Epidermal melanocyte (primary cell): ENCODE data around the gene CHMP1A.
A peak's percentile ranks its signal among the peaks of the same experiment; 100 is the strongest.
"Not testable (repeated sequence)": the region's sequence is repeated elsewhere in the genome, so short reads cannot be mapped to it uniquely, and the experiment has no call there.

ENCODE experiments used
- DNase-seq: peaks from one replicate; pipeline ENCODE4 v3.0.0; 2011; ENCODE audit warnings: low spot score; ENCODE audit not compliant: insufficient read length

Gene CHMP1A

DNA sequence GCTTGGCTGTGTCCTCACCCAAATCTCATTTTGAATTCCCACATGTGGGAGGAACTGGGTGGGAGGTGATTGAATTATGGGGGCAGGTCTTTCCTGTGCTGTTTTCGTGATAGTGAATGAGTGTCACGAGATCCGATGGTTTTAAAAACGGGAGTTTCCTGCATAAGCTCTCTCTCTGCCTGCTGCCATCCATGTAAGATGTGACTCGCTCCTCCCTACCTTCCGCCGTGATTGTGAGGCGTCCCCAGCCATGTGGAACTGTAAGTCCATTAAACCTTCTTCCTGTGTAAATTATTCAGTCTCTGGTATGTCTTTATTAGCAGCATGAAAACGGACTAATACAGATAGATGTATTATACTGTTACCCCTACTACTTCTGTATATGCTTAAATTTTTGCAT is 3.7 kb upstream of the CHMP1A start:
- no peak for DNase-seq

DNA sequence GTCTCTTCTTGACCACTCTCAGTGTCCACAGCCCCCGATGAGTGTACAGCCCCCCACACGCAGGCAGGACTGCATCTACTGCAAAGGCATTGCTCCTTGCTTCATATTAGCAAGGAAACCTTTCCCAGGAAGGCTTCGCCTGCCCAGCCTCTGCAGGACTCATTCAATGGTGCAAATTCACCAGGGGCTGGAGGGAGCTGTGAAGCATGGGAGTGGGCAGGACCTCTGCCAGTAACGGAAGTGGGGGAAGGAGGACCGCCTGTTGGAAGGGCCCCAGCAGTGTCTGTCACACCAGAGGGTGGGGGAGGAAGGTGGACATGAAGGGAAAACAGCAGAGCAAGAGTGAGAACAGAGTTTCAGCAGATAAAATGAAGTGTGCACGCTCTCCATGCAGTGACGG is 2.6 kb upstream of the CHMP1A start:
- DNase-seq: no peak

DNA sequence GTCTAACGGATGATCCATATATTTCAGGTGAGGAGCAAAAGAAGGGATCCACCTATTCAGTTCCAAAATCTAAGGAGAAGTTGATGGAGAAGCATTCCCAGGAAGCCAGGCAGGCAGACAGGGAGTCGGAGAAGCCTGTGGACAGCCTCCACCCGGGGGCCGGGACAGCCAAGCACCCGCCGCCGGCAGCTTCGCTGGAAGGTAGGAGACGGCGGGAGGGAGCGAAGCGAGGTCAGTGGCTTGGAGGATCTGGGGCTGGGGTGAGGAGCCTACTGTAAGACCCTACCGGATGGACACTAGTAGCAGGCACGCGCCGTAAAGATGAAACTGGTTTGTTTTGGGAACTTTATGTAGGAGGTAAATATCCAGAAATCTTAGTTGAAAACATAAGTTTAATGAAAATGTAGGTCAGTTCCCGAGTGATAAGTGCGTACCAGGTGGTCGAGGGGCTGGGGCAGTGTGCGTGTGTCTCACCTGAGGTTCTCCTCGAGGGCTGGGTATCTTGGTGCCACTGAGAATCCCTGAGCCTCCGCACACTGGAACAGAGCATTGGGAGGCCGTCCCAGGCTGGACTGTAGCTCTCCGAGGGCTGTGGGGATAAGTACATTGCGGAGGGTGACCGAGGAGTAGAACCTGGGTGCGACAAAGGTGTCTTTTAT is 842 bp upstream of the CHMP1A start:
- DNase-seq: no peak

DNA sequence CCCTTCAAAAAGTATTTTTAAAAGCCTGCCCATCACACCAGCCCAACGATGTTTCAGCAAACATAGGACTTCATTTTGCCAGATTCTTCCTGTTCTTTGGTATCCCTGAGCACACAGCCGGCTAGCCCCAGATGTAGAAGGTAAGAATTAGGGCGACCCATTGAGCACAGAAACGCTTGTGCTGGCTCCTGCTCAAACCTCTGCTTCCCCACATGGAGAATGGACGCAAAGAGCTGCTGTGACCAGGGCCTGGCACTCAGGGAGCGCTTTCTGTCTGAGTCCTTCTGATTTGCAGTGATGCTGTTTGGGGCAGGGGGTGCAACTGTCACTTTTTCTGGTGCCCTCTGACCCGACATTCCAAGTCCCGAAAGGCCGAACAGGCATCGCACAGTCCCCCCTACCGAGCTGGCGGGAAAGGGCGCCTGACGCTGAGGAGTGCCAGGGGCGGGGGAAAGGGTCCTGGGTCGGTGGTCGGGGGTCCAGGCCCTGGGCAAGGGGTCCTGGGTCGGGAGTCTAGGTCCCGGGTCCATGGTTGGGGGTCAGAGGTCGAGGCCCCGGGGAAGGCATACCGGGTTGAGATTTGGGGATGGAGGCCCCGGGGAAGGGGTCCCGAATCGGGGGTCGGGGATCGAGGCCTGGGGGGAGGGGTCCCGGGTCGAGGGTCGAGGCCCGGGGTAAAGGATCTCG is 930 bp downstream of the CHMP1A start:
- DNase-seq: no peak

DNA sequence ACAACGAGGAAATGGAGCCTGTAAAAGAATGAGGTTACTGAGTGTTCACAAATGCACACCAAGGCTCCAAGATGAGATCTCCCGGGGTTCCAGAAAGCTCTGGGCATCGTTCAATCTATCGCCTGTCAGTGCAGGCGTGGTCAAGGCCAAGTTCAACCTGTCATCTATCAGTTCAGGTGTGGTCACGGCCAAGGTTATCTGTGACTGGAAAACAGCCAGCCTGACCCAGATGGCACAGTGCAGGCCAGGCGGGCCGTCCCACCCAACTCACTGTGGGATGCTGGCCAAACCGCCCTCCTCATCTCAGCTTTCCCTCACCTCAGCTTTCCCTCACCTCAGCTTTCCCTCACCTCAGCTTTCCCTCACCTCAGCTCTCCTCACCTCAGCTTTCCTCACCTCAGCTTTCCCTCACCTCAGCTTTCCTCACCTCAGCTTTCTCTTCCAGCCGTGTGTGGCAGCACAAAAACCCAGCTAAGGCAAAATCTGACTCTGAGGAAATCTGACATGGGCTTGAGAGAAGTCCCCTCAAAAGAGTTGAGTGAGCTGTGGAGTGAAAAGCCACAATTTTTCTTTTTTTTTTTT is 2.4 kb downstream of the CHMP1A start:
- DNase-seq: no peak

DNA sequence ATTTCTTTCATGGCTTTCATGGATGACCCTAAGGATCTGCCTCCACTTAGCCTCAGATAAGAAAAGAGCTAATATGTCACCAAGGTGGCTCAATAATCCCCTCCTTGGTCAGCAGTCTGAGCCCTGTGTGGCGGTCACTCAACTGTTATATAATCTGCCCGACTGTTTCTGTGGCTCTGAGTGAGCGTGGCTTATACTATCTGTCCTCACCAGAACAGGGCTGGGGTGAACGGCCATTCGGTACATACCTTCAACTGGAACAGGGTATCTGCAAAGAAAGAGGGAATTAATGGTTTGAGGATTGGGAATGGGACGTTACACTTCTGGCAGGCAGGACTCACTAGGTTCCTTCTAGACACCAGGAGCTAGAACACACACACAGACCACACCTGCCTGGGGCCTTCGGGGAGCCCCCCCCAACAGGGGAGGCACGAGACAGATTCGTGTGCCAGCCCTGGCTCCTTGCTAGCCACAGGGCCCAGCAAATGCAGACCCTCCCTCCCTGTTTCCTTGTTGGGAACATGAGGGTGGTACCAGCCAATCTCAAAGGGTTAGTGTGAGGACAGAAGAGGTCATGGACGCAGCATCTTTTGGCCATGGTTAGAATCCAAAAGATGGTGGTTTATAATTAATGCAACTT is 3.7 kb downstream of the CHMP1A start:
- no peak for DNase-seq

DNA sequence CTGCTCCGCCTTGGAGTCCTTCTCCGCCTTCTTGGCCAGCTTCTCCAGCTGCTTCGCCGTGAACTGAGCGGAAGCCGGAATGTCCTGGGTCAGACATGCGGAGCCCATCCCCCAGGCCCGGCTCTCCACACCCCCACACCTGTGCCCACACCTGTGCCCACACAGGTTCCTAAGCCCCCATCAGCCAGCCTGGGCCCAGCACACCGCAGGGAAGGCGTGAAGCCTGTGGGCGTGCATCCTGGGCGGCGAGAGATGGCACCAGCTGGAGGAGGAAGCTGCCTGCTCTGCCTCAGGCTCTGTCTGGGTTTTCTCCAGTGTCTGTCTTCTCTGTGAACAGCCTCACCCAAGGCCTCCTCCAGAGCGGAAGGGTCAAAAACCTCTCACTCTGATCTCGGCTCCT is 5.9 kb downstream of the CHMP1A start:
- DNase-seq: no peak

DNA sequence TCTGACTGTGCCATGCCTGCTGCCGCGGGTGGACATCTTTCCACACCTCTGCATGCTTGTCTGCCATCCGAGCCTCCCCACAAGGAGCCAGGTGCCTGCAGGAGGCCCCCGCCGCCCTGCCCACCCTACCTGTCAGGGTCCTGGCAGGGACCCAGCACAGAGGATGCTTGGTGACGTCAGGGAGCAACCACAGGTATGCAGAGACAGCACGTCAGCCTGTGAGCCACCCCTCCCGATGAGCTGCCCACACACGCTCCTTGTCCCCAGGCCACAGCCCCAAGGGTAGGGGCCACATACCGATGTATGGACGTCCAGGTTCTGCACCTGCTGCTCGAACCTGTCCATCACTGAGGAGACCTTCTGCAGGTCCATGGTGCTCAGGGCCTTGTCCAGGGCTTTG is 10.6 kb downstream of the CHMP1A start:
- DNase-seq: no peak

DNA sequence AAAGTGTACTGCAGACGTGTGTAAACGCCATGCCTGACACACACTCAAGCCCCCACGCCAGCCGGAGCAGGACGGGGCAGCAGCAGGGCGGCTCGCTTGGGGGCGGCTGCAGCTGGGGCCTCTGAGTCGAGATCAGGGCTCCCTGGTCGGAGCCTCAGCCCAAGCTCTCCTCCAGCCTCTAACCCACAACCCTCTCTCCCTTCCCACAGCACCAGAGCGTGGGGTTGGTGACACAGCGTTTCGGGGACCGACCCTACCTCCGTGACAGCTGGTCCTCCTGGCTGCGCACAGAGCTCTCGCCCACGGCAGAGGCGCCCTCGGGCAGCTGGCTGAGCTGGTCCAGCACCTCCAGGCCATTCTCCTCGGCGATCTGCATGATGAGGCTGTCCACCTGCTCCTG is 11.2 kb downstream of the CHMP1A start:
- DNase-seq: no peak

DNA sequence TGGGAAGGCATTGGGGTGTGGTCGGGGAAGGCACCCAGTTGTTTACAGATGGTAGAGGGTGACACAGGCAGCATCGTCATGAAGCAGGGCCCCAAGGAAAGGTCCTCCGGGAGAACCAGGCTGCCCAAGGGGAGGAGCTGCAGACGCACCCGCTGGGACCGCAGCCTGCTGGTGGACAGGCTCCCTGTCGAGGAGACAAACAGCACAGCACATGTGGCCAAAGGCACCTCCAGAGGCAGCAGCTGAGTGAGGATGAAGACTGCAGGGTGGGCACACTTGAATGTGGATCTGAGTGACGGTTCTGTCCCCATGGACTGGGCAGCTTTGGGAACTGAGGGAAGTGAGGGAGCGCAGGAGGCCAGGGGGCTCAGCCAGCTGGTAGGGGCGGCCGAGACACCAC is 12.4 kb downstream of the CHMP1A start:
- no peak for DNase-seq

DNA sequence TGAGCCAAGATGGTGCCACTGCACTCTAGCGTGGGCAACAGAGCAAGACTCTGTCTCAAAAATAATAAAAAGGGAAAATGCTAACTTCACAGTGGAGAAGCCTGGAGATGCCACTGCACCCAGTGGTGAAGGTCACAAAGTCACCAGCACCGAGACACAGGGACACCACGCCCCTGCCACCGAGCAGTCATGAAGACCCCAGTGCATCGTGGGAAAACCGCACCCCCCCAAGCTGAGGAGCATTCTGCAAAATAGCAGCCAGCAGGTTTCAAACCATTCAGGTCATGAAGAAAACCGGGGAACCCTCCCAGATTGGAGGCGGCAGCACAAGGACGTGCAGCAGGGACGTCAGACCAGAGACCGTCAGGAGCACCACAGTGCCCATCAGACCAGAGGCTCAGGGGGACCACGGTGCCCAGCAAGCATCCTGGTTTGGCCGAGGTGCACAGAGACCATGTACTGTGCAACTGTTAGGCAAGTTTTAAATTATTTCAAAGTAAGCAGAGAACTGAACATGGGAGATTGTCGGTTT is 13.7 kb downstream of the CHMP1A start:
- DNase-seq: no peak

DNA sequence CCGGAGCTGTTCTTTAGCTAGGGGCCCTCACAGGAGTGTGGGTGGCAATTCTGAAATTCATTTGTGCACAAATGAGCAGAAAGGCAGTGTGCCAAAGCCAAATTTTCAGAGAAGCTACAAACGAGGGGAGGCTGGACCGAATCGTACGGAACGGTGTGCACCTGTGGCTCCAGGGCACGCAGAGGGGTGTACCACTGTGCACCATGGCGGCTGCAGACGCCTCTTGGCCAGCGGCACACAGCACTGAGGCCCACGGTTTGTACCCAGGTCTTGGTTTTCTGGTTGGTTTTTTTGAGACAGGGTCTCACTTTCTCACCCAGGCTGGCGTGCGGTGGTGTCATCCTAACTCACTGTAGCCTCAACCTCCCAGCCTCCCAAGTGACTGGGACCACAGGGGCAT is 14.9 kb downstream of the CHMP1A start:
- DNase-seq: no peak

DNA sequence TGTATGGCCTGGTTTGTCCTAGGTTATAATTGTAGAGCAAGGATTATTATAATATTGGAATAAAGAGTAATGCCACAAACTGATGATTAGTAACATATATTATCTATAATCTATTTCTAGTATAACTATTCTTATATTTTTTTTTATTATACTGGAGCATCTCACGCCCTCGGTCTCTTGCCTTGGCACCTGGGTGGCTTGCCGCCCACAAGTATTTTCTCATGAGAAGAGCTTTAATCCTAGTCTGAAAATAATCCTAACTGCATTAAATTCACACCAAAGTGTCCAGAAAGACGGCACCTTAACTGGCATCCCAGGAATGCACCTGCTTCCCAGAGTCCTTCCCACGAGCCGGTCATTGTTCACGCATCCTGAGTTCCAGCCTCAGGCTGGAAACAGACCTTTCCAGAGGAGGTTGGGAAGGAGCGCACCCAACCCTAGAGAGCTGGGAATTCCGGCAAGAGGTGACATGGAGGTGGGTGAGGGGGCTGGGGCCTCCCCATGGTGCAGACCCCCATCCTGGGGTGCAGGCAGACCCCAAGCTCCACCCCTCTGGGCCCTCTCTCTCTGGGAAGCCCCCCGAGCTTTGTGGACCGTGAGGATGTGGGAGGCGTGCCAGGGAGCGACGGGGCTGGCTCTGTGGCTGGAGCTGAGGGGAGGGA is 15.9 kb downstream of the CHMP1A start:
- DNase-seq: no peak

DNA sequence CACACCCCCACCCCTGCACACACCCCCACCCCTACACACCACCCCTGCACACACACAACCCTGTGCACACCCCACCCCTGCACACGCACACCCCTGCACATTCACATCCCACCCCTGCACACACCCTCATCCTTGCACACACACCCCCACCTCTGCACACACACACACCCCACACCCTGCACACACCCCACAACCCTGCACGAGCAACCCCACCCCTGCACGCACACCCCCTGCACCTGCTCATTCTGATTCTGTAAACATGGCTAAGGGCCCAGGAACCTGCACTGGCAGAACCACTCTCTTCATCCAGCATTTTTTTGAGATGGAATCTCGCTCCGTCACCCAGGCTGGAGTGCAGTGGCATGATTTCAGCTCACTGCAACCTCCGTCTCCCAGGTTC is 18.1 kb downstream of the CHMP1A start:
- DNase-seq: no peak

DNA sequence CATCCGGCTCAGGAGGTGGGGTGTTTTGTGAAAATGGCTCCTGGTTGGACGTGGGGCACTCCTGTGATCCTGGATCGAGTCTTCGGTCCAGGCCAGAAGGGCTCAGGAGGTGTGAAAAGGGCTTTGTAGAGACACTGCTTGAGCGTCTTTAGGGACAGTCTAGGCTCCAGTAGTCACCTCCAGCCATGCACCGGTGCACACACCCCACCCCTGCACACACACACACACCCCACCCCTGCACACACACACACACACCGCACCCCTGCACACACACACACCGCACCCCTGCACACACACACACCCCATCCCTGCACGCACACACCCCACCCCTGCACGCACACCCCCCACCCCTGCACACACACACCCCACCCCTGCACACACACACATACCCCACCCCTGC is 19.1 kb downstream of the CHMP1A start:
- no peak for DNase-seq

DNA sequence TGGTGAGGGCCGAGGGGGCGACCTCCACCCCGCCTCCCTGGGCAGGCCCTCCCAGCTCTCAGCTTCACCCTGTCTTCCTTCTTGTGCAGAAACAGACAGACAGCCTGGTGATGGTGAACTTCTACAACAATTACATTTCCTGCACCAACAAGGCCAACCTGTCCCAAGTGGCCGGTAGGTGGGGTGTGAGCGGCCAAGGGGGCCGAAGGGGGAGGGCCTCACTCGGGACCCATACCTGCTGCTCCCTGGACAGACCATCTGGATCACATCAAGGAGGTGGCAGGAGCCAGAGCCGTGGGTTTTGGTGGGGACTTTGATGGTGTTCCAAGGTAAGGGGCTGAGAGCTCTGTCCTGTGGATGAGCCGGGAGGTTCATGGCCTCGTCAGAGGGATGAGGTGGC is 20.1 kb downstream of the CHMP1A start:
- no peak for DNase-seq

DNA sequence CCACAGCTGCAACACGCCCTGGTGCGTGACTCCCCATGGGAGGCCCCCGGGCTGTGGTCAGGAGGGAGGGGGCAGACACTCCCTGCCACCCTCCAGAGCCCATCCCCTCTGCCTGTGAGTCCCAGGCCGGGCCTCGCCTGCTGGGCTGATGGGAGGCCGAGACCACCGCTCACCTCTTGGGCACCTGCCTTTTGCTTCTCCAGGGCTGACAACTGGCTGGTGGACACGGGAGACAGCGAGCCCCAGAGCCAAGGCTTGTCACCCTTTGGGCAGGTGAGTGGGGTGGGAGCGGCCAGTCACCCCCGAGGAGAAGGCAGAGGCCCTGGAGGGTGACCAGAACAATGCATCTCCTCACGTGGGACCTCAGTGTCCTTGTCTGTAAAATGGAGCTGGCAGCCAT is 20.8 kb downstream of the CHMP1A start:
- DNase-seq: no peak

DNA sequence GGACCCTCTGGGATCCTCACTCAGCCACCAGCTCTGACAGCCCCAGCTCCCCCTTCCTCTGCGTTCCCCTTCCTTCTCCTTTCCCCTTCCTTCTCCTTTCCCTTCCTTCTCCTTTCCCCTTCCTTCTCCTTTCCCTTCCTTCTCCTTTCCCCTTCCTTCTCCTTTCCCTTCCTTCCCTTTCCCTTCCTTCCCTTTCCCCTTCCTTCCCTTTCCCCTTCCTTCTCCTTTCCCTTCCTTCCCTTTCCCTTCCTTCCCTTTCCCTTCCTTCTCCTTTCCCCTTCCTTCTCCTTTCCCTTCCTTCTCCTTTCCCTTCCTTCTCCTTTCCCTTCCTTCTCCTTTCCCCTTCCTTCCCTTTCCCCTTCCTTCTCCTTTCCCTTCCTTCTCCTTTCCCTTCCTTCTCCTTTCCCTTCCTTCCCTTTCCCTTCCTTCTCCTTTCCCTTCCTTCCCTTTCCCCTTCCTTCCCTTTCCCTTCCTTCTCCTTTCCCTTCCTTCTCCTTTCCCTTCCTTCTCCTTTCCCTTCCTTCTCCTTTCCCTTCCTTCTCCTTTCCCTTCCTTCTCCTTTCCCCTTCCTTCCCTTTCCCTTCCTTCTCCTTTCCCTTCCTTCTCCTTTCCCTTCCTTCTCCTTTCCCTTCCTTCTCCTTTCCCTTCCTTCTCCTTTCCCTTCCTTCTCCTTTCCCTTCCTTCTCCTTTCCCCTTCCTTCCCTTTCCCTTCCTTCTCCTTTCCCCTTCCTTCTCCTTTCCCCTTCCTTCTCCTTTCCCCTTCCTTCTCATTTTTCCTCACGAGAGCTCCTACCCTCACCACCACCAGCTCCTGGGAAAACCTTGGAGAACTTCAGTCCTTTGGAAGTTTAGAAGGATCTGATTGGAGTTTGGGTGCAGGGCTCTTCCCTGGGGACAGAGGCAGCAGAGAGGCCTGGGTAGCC is 22.8 kb downstream of the CHMP1A start:
- DNase-seq: not testable (repeated sequence)

DNA sequence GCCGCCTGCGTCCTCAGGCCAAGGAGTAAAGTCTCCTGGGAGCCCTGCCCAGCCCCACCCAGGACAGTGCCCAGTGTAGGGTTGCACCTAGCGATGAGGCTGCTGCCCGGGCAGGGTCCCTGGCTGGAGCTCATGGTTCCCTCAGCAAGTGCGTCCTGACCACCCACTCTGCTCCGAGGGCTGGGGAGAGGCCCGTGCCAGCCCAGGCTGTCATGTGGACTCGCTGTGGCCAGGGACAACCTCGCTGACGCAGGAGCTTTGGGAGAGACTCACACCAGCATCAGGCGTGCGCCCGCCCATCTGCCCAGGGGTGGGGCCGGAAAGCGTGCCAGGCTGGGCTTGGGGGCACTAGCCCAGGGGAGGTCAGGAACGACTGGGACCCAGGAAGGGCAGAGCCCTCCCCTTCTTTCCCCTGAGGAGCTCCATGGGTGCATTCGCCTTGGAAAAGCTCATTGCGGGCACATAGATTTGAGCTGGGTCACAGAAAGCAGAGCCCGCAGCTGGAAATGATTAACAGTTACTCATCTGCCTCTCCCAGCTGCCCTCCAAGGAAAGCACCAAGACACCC is 24.4 kb downstream of the CHMP1A start:
- peak; percentile 82 for DNase-seq

DNA sequence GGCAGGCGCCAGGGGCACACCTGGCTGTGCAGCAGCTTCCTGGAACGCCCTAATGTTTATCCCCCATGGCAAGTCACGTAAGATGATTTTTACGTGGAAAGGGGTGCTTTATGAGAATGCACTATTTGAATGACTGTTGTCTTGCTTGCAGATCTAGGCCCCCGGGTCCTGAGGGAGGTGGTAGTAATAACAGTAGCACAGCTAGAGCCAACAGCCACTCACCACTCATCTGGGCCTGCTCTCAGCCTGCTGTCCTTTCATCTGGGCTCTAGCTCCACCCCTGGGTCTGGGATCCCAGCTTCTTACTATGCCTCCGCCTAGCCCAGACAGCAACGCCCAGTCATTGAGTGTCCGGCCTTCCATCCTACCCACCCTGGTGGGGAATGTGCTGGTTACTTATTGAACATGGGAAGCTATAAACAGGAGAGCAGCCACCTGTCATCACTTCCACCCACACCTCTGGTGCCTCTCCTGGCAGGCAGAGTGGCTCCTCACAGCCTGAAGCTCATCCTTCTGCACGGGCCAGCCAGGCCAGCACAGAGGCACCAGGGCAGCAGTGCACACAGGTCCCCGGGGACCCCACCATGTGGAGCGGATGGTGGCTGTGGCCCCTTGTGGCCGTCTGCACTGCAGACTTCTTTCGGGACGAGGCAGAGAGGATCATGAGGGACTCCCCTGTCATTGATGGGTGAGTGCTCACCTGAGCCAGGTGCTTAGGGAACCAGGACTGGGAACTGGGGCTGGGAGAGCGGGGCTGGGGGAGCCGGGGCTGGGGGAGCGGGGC is 27.5 kb downstream of the CHMP1A start:
- no peak for DNase-seq
